Dermis blood vessel endothelial cell (primary cell): ENCODE results near the gene CCDC102B. TPM values are rescaled to one million over a fixed set of nuclear protein-coding genes. Genes with fewer than 3 reads are reported as not detected.
"Not testable (repeated sequence)": the region's sequence is repeated elsewhere in the genome, so short reads cannot be mapped to it uniquely, and the experiment has no call there.

Experiments
- DNase-seq: peaks from one replicate; pipeline ENCODE4 v3.0.0; 2010
- total RNA-seq: library from RNA; depleted of rRNA; stranded (reverse); fragments of >200 nt; gene quantifications from 2 replicates; pipeline ENCODE4 v1.2.3, GENCODE V29; 2014

Gene CCDC102B
- 15.1 and 20.3 TPM in 2 replicates for total RNA-seq

- peak; percentile 23 for DNase-seq
Measured at GRCh38 chr18:68797871-68798270, at the start of gene CCDC102B. Gene CCDC102B, plus strand, starts transcription at chr18:68798080. Its CDS starts 38,684 bp downstream, at chr18:68836764.

- DNase-seq = no peak
Measured at GRCh38 chr18:68757126-68757525, 40.8 kb upstream of the CCDC102B start.

GRCh38 chr18:68759308-68759707, 38.6 kb upstream of the CCDC102B start:
- no peak for DNase-seq

- peak; percentile 6 for DNase-seq
Measured at GRCh38 chr18:68763083-68763482, 34.8 kb upstream of the CCDC102B start.

- DNase-seq = no peak
Measured at GRCh38 chr18:68764016-68764415, 33.9 kb upstream of the CCDC102B start.

- no peak for DNase-seq
Measured at GRCh38 chr18:68766433-68766832, 31.4 kb upstream of the CCDC102B start.

- no peak for DNase-seq
Measured at GRCh38 chr18:68769461-68769860, 28.4 kb upstream of the CCDC102B start.

GRCh38 chr18:68772268-68772667, 25.6 kb upstream of the CCDC102B start:
- DNase-seq = no peak

GRCh38 chr18:68778280-68778886, 19.5 kb upstream of the CCDC102B start:
- no peak for DNase-seq

- no peak for DNase-seq
Measured at GRCh38 chr18:68779169-68779568, 18.7 kb upstream of the CCDC102B start.

GRCh38 chr18:68780802-68781635, 16.9 kb upstream of the CCDC102B start:
- no peak for DNase-seq

GRCh38 chr18:68783506-68783905, 14.4 kb upstream of the CCDC102B start:
- no peak for DNase-seq

- DNase-seq = no peak
Measured at GRCh38 chr18:68784071-68784470, 13.8 kb upstream of the CCDC102B start.

GRCh38 chr18:68790290-68790689, 7.6 kb upstream of the CCDC102B start:
- DNase-seq = not testable (repeated sequence)

- DNase-seq = no peak
Measured at GRCh38 chr18:68791801-68792200, 6.1 kb upstream of the CCDC102B start.

GRCh38 chr18:68793951-68794350, 3.9 kb upstream of the CCDC102B start:
- DNase-seq = no peak

- DNase-seq = peak; percentile 53
Measured at GRCh38 chr18:68796936-68797690, 767 bp upstream of the CCDC102B start.

GRCh38 chr18:68800075-68800474, 2.2 kb downstream of the CCDC102B start:
- DNase-seq = no peak

- no peak for DNase-seq
Measured at GRCh38 chr18:68803356-68803755, 5.5 kb downstream of the CCDC102B start.

- DNase-seq = no peak
Measured at GRCh38 chr18:68817584-68817983, 19.7 kb downstream of the CCDC102B start.

- no peak for DNase-seq
Measured at GRCh38 chr18:68818584-68818983, 20.7 kb downstream of the CCDC102B start.

GRCh38 chr18:68822926-68823325, 25.0 kb downstream of the CCDC102B start:
- DNase-seq = no peak

GRCh38 chr18:68826121-68826520, 28.2 kb downstream of the CCDC102B start:
- no peak for DNase-seq
